Parathyroid adenoma (tissue), 2 donors: ENCODE results near the gene POLR1G.
A peak's percentile ranks its signal among the peaks of the same experiment; 100 is the strongest.

ENCODE experiments used
- H2AFZ ChIP-seq: fragments of 300-600 bp; sonication (generic); one replicate; pipeline ENCODE4 v1.7.0; 2017; ENCODE audit warnings: antibody characterized with exemption, mild to moderate bottlenecking
- H3K27ac ChIP-seq: fragments of 300-600 bp; sonication (generic); one replicate; pipeline ENCODE4 v1.7.0; 2017
- H3K27me3 ChIP-seq: fragments of 300-600 bp; sonication (generic); one replicate; pipeline ENCODE4 v1.7.0; 2017; ENCODE audit warnings: low read length; ENCODE audit not compliant: control insufficient read depth, insufficient read depth
- H3K36me3 ChIP-seq: fragments of 300-600 bp; sonication (generic); one replicate; pipeline ENCODE4 v1.7.0; 2017; ENCODE audit warnings: low read length; ENCODE audit not compliant: control insufficient read depth, insufficient read depth
- H3K4me1 ChIP-seq: fragments of 300-600 bp; sonication (generic); one replicate; pipeline ENCODE4 v1.7.0; 2017; ENCODE audit warnings: control low read depth
- H3K4me2 ChIP-seq: fragments of 300-600 bp; sonication (generic); one replicate; pipeline ENCODE4 v1.7.0; 2017; ENCODE audit warnings: low read length
- H3K4me3 ChIP-seq: fragments of 300-600 bp; sonication (generic); one replicate; pipeline ENCODE4 v1.7.0; 2017; ENCODE audit warnings: low read depth, low read length
- H3K79me2 ChIP-seq: fragments of 300-600 bp; sonication (generic); one replicate; pipeline ENCODE4 v1.7.0; 2017; ENCODE audit warnings: control low read depth
- H3K9ac ChIP-seq: fragments of 300-600 bp; sonication (generic); one replicate; pipeline ENCODE4 v1.7.0; 2017; ENCODE audit warnings: mild to moderate bottlenecking
- H3K9me3 ChIP-seq: fragments of 300-600 bp; sonication (generic); one replicate; pipeline ENCODE4 v1.7.0; 2017; ENCODE audit warnings: low read length; ENCODE audit not compliant: control insufficient read depth
- TF ChIP-seq, protein P1 (sequence below): fragments of 300-600 bp; sonication (generic); IDR thresholded peaks from one replicate; pipeline ENCODE4 v1.7.0; 2017; ENCODE audit warnings: antibody characterized with exemption, mild to moderate bottlenecking
- donor health status: primary hyperparathyroidism.

The POLR1G gene

DNA sequence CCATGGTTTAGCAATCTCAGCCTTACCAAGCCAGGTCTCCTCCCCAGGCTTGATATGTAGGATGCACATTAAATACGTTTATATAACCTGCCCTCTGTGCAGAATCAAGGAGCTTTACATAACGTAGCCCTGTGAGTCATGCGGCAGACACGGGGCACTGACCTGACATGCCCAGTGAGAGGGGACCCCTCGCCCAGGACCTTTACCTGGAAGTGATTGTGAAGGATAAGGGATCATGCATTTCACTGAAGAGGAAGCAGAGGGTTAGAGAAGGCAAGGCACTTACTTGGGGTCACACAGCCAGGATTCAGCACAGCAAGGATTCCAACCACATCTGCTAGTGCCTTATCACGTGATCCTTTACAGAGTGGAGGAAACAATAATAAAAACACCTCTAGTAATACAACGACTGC, 42.4 kb downstream of the POLR1G start:
- Histone ChIP-seq H3K4me1 (peaks cover 18% of the 10 kb centered on the region), H3K27ac (no peak overlapping the region), H3K9ac (no peak overlapping the region), H2AFZ (no peak overlapping the region), H3K4me3 (no peak overlapping the region), H3K9me3 (no peaks in the 10 kb centered on the region), H3K27me3 (no peaks in the 10 kb centered on the region), H3K4me2 (no peak overlapping the region), H3K36me3 (no peaks in the 10 kb centered on the region), H3K79me2 (peaks cover 3% of the 10 kb centered on the region)
- TF ChIP-seq, protein P1, sequence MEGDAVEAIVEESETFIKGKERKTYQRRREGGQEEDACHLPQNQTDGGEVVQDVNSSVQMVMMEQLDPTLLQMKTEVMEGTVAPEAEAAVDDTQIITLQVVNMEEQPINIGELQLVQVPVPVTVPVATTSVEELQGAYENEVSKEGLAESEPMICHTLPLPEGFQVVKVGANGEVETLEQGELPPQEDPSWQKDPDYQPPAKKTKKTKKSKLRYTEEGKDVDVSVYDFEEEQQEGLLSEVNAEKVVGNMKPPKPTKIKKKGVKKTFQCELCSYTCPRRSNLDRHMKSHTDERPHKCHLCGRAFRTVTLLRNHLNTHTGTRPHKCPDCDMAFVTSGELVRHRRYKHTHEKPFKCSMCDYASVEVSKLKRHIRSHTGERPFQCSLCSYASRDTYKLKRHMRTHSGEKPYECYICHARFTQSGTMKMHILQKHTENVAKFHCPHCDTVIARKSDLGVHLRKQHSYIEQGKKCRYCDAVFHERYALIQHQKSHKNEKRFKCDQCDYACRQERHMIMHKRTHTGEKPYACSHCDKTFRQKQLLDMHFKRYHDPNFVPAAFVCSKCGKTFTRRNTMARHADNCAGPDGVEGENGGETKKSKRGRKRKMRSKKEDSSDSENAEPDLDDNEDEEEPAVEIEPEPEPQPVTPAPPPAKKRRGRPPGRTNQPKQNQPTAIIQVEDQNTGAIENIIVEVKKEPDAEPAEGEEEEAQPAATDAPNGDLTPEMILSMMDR, result no peak

DNA sequence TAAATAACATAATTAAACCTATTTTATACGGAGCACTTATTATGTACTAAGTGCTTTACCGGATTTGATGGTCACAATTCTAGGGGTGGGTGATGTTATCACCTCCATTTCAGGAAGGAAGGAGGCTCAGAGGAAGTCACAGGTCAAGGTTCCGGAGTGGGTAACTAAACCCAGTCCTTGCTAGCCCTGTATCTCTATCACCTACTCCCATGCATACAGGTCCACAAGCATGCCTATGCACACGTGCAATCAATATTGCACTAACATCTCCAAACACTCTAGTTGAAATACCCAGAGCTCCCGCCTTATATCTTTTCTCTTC, 43.5 kb downstream of the POLR1G start:
- Histone ChIP-seq H3K4me2 (peak overlapping the region; percentile 96), H3K4me1 (peaks cover 12% of the 10 kb centered on the region), H3K27ac (peak overlapping the region; percentile 82)

DNA sequence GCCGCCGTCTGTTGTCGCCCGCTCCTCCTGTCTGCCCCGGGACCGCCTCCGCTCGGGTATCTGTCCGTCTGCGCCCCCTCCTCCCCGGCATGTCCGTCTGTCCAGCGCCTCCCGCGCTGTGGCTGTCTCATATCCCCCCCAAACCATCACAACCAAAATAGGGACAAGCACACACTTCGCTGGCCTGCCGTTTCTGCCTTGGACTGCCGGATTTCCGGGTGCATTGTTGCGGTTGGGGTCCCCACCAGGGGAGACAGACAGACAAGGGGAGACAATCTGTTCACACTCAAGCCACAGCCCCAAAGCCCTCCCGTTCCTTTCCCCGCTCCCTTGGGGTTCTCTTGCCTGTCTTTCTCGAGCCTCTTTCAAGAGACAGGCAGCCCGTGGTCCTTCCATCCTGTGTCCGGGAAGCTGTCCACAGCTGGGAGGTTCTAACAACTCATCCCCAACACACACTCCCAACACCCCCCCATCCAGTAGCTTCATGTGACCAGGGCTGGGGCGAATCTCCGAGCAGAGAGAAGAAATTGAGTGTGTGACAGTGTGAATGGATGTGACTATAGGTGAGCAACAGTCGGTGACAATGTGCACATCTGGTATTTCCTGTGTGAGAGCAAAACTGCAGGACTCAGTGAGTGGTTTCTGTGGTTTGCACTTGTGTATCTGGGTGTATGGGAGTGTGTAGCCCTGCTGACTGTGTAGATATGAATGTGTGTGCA, 44.8 kb downstream of the POLR1G start:
- H3K9ac ChIP-seq, result peak overlapping the region; percentile 99
- H3K36me3 ChIP-seq, result no peaks in the 10 kb centered on the region
- H2AFZ ChIP-seq, result peak overlapping the region; percentile 86
- H3K27me3 ChIP-seq, result no peaks in the 10 kb centered on the region
- H3K4me2 ChIP-seq, result peak overlapping the region; percentile 100
- H3K4me3 ChIP-seq, result peak overlapping the region; percentile 97
- TF ChIP-seq, protein P1, result no peak
- H3K9me3 ChIP-seq, result no peaks in the 10 kb centered on the region
- peaks cover 23% of the 10 kb centered on the region for H3K4me1 ChIP-seq
- peak overlapping the region; percentile 99 for H3K27ac ChIP-seq
- no peaks in the 10 kb centered on the region for H3K79me2 ChIP-seq

More for the DNA sequence above, 43.5 kb downstream of the POLR1G start:
- TF ChIP-seq, protein P1, result no peak
- H3K79me2 ChIP-seq, result no peaks in the 10 kb centered on the region
- no peak overlapping the region for H3K9ac ChIP-seq
- peak overlapping the region; percentile 89 for H2AFZ ChIP-seq
- H3K27me3 ChIP-seq, result no peaks in the 10 kb centered on the region
- H3K4me3 ChIP-seq, result peak overlapping the region; percentile 91
- H3K9me3 ChIP-seq, result no peaks in the 10 kb centered on the region
- H3K36me3 ChIP-seq, result no peaks in the 10 kb centered on the region

DNA sequence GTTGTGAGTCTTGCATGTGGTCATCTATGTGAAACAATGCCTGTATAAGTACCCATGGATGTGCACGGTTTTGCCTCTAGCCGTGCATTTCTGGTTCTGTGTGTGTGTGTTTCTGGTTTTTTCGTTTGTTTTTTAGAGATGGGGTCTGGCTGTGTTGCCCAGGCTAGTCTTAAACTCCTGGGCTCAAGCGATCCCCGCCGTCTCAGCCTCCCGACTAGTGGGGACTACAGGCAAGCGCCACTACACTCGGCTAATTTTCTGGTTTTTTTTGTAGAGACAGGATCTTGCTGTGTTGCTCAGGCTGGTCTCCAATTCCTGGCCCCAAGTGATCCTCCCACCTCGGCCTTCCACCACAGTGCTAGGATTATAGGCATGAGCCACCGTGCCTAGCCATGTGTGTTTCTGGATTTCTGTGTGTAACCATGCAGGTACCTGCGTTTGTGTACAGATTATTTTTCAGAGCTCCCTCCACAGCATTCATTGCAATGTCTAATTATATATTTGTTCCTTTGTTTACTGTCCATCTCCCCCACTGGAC, 45.5 kb downstream of the POLR1G start:
- no peaks in the 10 kb centered on the region for H3K79me2 ChIP-seq
- peaks cover 25% of the 10 kb centered on the region for H3K4me1 ChIP-seq
- H3K27me3 ChIP-seq, result no peaks in the 10 kb centered on the region
- H3K9me3 ChIP-seq, result no peaks in the 10 kb centered on the region
- H3K9ac ChIP-seq, result no peak overlapping the region
- no peak overlapping the region for H3K4me2 ChIP-seq
- H3K4me3 ChIP-seq, result no peak overlapping the region
- H2AFZ ChIP-seq, result peak overlapping the region; percentile 86
- H3K36me3 ChIP-seq, result no peaks in the 10 kb centered on the region
- peak overlapping the region; percentile 99 for H3K27ac ChIP-seq
- TF ChIP-seq, protein P1, result no peak
